Natural killer cell (primary cell): Measurements from ENCODE around the gene KCNB1. TPM values are rescaled to one million over a fixed set of nuclear protein-coding genes. Genes with fewer than 3 reads are reported as not detected.

Experiments used
- ATAC-seq, 3 donors: fragments of 150-1000 bp in 2 of 3; fragments of 200-7000 bp in 1 of 3; cut with Tn5 transposase; 1 replicate in 1 of 3; 2 replicates in 2 of 3; pipeline ENCODE4 v1.10.0; 2021; ENCODE audit warnings: mild to moderate bottlenecking in 2 of 3, moderate library complexity in 2 of 3
- DNase-seq, 2 donors: peaks; one replicate each; pipeline versions ENCODE4 v3.0.0 to v3.0.0-alpha.2; 2013 to 2021; ENCODE audit warnings: mixed read lengths in 1 of 2
- H3K27ac ChIP-seq: one replicate; pipeline ENCODE4 v1.5.1; 2013; ENCODE audit warnings: mild to moderate bottlenecking, low read length
- H3K27me3 ChIP-seq: one replicate; pipeline ENCODE4 v1.6.1; 2013; ENCODE audit warnings: low read length; ENCODE audit not compliant: control insufficient read depth, insufficient read depth
- H3K36me3 ChIP-seq: one replicate; pipeline ENCODE4 v1.6.1; 2013; ENCODE audit warnings: low read length; ENCODE audit not compliant: control insufficient read depth, insufficient read depth
- H3K4me1 ChIP-seq: one replicate; pipeline ENCODE4 v1.6.1; 2013; ENCODE audit warnings: low read length; ENCODE audit not compliant: control insufficient read depth, insufficient read depth
- H3K4me3 ChIP-seq: one replicate; pipeline ENCODE4 v1.5.1; 2013; ENCODE audit warnings: low read length
- H3K9me3 ChIP-seq: one replicate; pipeline ENCODE4 v1.6.1; 2013; ENCODE audit warnings: low read length; ENCODE audit not compliant: control insufficient read depth, insufficient read depth
- H3K27ac Mint-ChIP-seq, 2 donors: one replicate each; pipeline ENCODE4 v1.8.0; 2022; ENCODE audit warnings: mild to moderate bottlenecking in 2 of 2, mixed read lengths in 2 of 2, moderate library complexity in 1 of 2
- H3K27me3 Mint-ChIP-seq, 2 donors: one replicate each; pipeline ENCODE4 v1.8.0; 2022; ENCODE audit warnings: low read depth in 2 of 2, mixed read lengths in 2 of 2
- H3K36me3 Mint-ChIP-seq: one replicate; pipeline ENCODE4 v1.8.0; 2022; ENCODE audit warnings: mixed read lengths
- H3K4me1 Mint-ChIP-seq, 2 donors: one replicate each; pipeline ENCODE4 v1.8.0; 2022; ENCODE audit warnings: mixed read lengths in 2 of 2
- H3K4me3 Mint-ChIP-seq: one replicate; pipeline ENCODE4 v1.8.0; 2022; ENCODE audit warnings: mild to moderate bottlenecking, moderate library complexity, mixed read lengths
- H3K9me3 Mint-ChIP-seq, 2 donors: one replicate each; pipeline ENCODE4 v1.8.0; 2022; ENCODE audit warnings: mixed read lengths in 2 of 2
- WGBS: methylation state at CpG from one replicate; pipeline ENCODE4 v1.1.7; 2013; ENCODE audit warnings: missing lambda C conversion rate; ENCODE audit not compliant: insufficient coverage; 5-methylcytosine and 5-hydroxymethylcytosine counted together
- intact Hi-C: fragments of 100-400 bp; cut with micrococcal nuclease; formaldehyde crosslinking; loops from one replicate; pipeline ENCODE4 v1.14.2; 2022
- total RNA-seq, 4 donors: library from RNA; stranded (reverse); fragments of 120-200 nt in 1 of 4; gene quantifications; one replicate each; pipeline versions ENCODE4 v1.2.3 to v1.2.4, GENCODE V29; 2013 to 2022
- TF ChIP-seq, protein P1 (sequence below): fragments of 200-600 bp; IDR thresholded peaks from one replicate; pipeline ENCODE4 v1.8.0; 2022; ENCODE audit warnings: antibody characterized with exemption

Gene KCNB1
- total RNA-seq, 3 donors from 2014 or later (not counting 1 experiment from before 2014, with no cell fraction given), result 0.09 TPM; not detected in 2

DNA sequence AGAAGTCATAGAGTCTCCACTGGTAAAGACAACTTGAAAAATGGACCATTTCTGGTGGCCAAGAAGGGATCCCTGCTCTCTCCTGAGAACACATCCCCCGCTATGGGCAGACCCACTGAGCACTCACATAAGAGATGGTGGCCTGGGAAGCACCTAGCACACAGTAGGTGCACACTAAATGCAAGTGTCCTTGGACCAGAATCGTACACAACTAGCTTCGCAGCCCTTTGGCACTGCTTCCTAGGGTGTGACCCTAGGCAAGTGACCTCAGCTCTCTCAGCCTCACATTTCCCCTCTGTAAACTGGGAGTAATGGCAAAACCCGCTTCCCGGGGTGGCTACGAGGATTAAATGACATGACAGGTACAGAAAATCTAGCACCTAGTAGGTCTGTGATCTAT is 35.1 kb downstream of the KCNB1 start:
- WGBS, result 94% methylated on average over 6 of the region's 6 CpGs
- Histone ChIP-seq H3K27ac (no peak overlapping the region), H3K36me3 (no peaks in the 10 kb centered on the region), H3K4me3 (no peak overlapping the region), H3K27me3 (no peaks in the 10 kb centered on the region), H3K4me1 (no peaks in the 10 kb centered on the region), H3K9me3 (no peaks in the 10 kb centered on the region)
- H3K36me3 Mint-ChIP-seq, result no peaks in the 10 kb centered on the region
- H3K4me3 Mint-ChIP-seq, result no peak overlapping the region
- intact Hi-C loops, result no loop called here
- TF ChIP-seq, protein P1, sequence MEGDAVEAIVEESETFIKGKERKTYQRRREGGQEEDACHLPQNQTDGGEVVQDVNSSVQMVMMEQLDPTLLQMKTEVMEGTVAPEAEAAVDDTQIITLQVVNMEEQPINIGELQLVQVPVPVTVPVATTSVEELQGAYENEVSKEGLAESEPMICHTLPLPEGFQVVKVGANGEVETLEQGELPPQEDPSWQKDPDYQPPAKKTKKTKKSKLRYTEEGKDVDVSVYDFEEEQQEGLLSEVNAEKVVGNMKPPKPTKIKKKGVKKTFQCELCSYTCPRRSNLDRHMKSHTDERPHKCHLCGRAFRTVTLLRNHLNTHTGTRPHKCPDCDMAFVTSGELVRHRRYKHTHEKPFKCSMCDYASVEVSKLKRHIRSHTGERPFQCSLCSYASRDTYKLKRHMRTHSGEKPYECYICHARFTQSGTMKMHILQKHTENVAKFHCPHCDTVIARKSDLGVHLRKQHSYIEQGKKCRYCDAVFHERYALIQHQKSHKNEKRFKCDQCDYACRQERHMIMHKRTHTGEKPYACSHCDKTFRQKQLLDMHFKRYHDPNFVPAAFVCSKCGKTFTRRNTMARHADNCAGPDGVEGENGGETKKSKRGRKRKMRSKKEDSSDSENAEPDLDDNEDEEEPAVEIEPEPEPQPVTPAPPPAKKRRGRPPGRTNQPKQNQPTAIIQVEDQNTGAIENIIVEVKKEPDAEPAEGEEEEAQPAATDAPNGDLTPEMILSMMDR, result no peak
- no peak for ATAC-seq
- no peaks in the 10 kb centered on the region for H3K4me1 Mint-ChIP-seq
- no peak for DNase-seq
- peaks cover 18 to 37% of the 10 kb centered on the region in 2 donors for H3K27me3 Mint-ChIP-seq
- no peaks in the 10 kb centered on the region for H3K9me3 Mint-ChIP-seq
- no peak overlapping the region for H3K27ac Mint-ChIP-seq

DNA sequence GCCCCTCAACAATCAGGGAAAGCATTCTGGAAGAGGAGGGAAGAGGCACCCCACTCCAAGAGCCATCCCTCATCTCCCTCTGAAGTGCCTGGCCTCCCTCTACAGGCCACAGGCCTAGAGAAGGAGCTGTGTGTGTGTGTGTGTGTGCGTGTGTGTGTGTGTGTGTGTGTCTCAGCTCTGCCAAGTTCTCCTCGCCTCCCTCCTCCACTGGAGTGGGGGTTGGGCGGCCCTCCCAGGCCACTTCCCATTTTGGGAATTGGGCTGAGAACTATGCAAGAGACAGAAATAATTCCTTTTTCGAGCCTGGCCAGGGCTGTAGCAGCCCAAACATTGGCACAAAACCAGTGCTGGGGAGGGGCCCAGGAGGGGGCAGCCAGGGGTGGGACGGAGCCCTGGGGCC is 35.7 kb downstream of the KCNB1 start:
- Histone ChIP-seq H3K4me3 (no peak overlapping the region), H3K4me1 (no peaks in the 10 kb centered on the region), H3K27ac (no peak overlapping the region), H3K9me3 (no peaks in the 10 kb centered on the region), H3K36me3 (no peaks in the 10 kb centered on the region), H3K27me3 (no peaks in the 10 kb centered on the region)
- no peaks in the 10 kb centered on the region for H3K9me3 Mint-ChIP-seq
- ATAC-seq (no peak), DNase-seq (no peak)
- H3K36me3 Mint-ChIP-seq, result no peaks in the 10 kb centered on the region
- no peak overlapping the region for H3K27ac Mint-ChIP-seq
- no peaks in the 10 kb centered on the region for H3K4me1 Mint-ChIP-seq
- H3K4me3 Mint-ChIP-seq, result no peak overlapping the region
- H3K27me3 Mint-ChIP-seq, result peaks cover 22 to 37% of the 10 kb centered on the region in 2 donors
- 55% methylated on average over 3 of the region's 5 CpGs for WGBS
- intact Hi-C loops, result no loop called here
- TF ChIP-seq, protein P1, result no peak

DNA sequence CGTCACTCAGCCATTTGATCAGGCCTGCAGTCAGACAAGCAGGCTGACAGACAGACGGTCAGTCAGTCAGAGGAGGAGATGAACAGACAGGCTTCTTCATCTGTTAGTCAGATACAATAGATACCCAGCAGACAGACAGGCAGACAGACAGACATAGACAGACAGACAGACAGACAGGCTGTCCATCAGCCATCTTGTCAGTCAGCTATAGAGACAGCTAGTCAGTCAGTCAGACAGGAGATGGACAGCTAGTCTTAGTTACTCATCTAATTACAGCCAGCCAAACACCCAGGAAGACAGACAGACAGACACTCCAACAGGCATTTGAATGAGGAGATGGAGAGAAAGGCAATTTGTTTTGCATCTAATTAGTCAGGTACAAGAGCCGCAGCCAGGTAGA is 36.4 kb downstream of the KCNB1 start:
- WGBS, result 72% methylated on average over 3 of the region's 3 CpGs
- Mint-ChIP-seq H3K4me3 (no peak overlapping the region), H3K9me3 (no peaks in the 10 kb centered on the region), H3K4me1 (no peaks in the 10 kb centered on the region), H3K36me3 (no peaks in the 10 kb centered on the region), H3K27me3 (peaks cover 22 to 37% of the 10 kb centered on the region in 2 donors), H3K27ac (no peak overlapping the region)
- no peaks in the 10 kb centered on the region for H3K27me3 ChIP-seq
- H3K9me3 ChIP-seq, result no peaks in the 10 kb centered on the region
- TF ChIP-seq, protein P1, result no peak
- H3K36me3 ChIP-seq, result no peaks in the 10 kb centered on the region
- ATAC-seq, result no peak
- no peak overlapping the region for H3K4me3 ChIP-seq
- H3K4me1 ChIP-seq, result no peaks in the 10 kb centered on the region
- DNase-seq, result no peak
- H3K27ac ChIP-seq, result no peak overlapping the region
- intact Hi-C loops, result no loop called here

DNA sequence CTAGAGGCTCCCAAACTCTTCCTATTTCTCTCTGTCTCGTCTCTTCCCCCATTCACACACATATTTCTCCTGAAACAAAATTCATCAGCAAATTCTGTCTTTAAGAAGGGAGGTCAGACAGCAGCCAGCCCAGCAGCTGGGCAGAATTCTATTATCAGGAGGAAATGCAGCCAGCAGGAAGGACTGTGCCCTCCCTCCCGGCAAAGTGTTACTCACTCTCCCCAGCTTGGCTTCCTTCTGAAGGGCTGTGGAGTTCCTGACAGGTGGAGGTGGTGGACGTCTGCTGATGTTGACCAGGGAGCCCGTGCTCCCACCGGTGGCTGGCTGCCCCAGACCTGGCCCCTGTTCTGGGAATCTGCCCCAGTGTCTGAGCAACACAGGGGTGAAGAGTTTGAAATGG is 37.3 kb downstream of the KCNB1 start:
- intact Hi-C loops, result no loop called here
- H3K27me3 ChIP-seq, result no peaks in the 10 kb centered on the region
- DNase-seq (no peak), ATAC-seq (no peak)
- Mint-ChIP-seq H3K27me3 (peaks cover 26 to 36% of the 10 kb centered on the region in 2 donors), H3K36me3 (no peaks in the 10 kb centered on the region), H3K9me3 (no peaks in the 10 kb centered on the region), H3K27ac (no peak overlapping the region), H3K4me3 (no peak overlapping the region), H3K4me1 (no peaks in the 10 kb centered on the region)
- no peaks in the 10 kb centered on the region for H3K9me3 ChIP-seq
- H3K4me3 ChIP-seq, result no peak overlapping the region
- TF ChIP-seq, protein P1, result no peak
- no peaks in the 10 kb centered on the region for H3K4me1 ChIP-seq
- no peaks in the 10 kb centered on the region for H3K36me3 ChIP-seq
- H3K27ac ChIP-seq, result no peak overlapping the region
- 7% methylated on average over 5 of the region's 5 CpGs for WGBS
